Measurements from ENCODE around the gene FAM217B. TPM values are rescaled to one million over a fixed set of nuclear protein-coding genes. Genes with fewer than 3 reads are reported as not detected.

The FAM217B gene
- total RNA-seq, 1 donor from 2014 or later = 12.8 TPM

DNA sequence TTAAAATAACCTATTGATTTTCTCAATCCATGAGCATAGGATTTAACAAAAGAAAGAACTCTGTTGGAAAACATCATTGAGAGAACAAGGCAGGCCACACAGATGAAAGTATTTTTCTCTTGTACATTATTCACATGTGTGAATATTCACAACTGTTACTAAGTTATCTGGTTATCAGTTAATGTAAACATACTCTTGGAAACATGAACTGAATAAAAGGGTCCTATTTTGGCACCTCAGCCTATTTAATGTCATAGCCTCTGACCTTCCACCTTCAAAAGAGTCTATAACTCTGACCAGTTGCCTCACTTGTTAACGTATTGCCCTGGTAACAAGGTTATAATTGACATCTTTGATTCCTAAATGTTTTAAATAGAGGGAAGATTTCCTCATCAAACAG lies 14.8 kb upstream of the FAM217B start:
- TF ChIP-seq, protein P1, sequence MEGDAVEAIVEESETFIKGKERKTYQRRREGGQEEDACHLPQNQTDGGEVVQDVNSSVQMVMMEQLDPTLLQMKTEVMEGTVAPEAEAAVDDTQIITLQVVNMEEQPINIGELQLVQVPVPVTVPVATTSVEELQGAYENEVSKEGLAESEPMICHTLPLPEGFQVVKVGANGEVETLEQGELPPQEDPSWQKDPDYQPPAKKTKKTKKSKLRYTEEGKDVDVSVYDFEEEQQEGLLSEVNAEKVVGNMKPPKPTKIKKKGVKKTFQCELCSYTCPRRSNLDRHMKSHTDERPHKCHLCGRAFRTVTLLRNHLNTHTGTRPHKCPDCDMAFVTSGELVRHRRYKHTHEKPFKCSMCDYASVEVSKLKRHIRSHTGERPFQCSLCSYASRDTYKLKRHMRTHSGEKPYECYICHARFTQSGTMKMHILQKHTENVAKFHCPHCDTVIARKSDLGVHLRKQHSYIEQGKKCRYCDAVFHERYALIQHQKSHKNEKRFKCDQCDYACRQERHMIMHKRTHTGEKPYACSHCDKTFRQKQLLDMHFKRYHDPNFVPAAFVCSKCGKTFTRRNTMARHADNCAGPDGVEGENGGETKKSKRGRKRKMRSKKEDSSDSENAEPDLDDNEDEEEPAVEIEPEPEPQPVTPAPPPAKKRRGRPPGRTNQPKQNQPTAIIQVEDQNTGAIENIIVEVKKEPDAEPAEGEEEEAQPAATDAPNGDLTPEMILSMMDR (IDR thresholded peaks at IDR 0.05) = no peak
- TF ChIP-seq POLR2A (IDR thresholded peaks at IDR 0.05) = no peak
- TF ChIP-seq POLR2AphosphoS5 (IDR thresholded peaks at IDR 0.05; ENCODE audit: insufficient read depth in 1 of 2, low read depth in 1 of 2) = no peak
- Histone ChIP-seq H3K4me3 (no peak overlapping the region), H3K27ac (no peak overlapping the region), H3K36me3 (no peaks in the 10 kb centered on the region), H3K4me1 (no peaks in the 10 kb centered on the region), H3K27me3 (no peaks in the 10 kb centered on the region), H3K9me3 (no peaks in the 10 kb centered on the region)
- intact Hi-C loops (cut with DNase I) = no loop called here
- no peak for DNase-seq (ENCODE audit: extremely low spot score in 2 of 2)

DNA sequence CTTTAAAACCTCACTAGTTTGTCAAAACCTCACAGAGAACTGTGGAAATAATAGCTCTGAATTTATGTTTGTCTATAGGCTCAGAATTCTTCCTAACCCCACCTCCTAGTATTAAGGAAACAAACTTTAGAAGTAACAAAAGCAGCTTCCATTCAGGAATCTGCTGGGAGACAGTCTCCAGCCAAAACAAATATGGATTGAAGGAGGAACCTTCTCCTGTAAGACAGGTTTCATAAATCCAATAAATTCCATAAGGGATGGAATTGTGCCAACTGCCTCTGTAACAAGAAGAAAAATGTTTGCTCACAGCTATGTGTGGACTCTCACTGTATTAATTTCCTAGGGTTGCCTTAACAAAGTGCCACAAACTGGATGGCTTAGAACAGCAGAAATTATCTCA lies 14.3 kb upstream of the FAM217B start:
- DNase-seq (ENCODE audit: extremely low spot score in 2 of 2) = no peak

DNA sequence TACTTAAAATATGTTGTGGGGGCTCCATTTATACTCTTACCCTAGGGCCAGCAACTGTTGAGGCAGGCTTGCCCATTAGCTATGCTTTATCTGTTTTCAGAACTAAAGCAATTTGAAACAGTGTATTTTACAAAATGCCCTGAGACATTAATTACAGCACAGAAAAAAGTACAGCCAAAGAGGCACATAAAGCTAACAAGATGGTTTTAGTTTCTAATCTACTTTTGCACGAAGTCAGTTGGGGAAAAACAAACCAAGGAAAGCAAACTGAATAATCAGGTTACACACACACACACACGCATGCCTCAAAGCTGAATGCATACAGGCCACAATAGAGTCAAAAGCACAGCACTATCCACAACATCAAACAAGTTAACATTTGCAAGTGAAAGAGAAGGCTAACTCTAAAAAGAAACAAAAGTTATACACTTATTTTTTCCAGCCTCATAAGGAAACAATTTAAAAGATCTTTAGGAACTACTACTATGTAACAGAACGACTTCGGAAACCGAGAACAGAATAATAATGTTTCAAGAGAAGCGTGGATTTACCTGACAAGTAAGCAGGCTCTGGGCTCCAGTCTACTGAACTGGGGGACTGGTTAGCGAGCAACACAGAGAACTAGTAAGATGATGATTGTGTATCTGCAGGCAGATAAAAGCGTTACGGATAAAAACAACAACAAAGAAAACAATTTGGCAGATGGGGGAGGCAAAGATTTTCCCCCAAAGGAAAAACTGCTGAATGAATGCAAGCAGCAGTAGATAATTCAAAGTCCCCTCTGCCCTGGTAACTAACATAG lies 8.5 kb upstream of the FAM217B start:
- Histone ChIP-seq H3K27me3 (no peaks in the 10 kb centered on the region), H3K4me3 (no peak overlapping the region), H3K9me3 (no peaks in the 10 kb centered on the region), H3K4me1 (peaks cover 11% of the 10 kb centered on the region), H3K27ac (no peak overlapping the region), H3K36me3 (no peaks in the 10 kb centered on the region)
- intact Hi-C loops (cut with DNase I) = no loop called here
- DNase-seq (ENCODE audit: extremely low spot score in 2 of 2) = no peak
- TF ChIP-seq POLR2AphosphoS5 (IDR thresholded peaks at IDR 0.05; ENCODE audit: insufficient read depth in 1 of 2, low read depth in 1 of 2) = no peak
- TF ChIP-seq POLR2A (IDR thresholded peaks at IDR 0.05) = no peak
- TF ChIP-seq, protein P1 (IDR thresholded peaks at IDR 0.05) = no peak

More for the DNA sequence above, 14.3 kb upstream of the FAM217B start:
- Histone ChIP-seq H3K9me3 (no peaks in the 10 kb centered on the region), H3K4me1 (no peaks in the 10 kb centered on the region), H3K27ac (no peak overlapping the region), H3K4me3 (no peak overlapping the region), H3K36me3 (no peaks in the 10 kb centered on the region), H3K27me3 (no peaks in the 10 kb centered on the region)
- no peak for TF ChIP-seq POLR2A (IDR thresholded peaks at IDR 0.05)
- TF ChIP-seq POLR2AphosphoS5 (IDR thresholded peaks at IDR 0.05; ENCODE audit: insufficient read depth in 1 of 2, low read depth in 1 of 2) = no peak
- TF ChIP-seq, protein P1 (IDR thresholded peaks at IDR 0.05) = no peak
- intact Hi-C loops (cut with DNase I) = no loop called here

DNA sequence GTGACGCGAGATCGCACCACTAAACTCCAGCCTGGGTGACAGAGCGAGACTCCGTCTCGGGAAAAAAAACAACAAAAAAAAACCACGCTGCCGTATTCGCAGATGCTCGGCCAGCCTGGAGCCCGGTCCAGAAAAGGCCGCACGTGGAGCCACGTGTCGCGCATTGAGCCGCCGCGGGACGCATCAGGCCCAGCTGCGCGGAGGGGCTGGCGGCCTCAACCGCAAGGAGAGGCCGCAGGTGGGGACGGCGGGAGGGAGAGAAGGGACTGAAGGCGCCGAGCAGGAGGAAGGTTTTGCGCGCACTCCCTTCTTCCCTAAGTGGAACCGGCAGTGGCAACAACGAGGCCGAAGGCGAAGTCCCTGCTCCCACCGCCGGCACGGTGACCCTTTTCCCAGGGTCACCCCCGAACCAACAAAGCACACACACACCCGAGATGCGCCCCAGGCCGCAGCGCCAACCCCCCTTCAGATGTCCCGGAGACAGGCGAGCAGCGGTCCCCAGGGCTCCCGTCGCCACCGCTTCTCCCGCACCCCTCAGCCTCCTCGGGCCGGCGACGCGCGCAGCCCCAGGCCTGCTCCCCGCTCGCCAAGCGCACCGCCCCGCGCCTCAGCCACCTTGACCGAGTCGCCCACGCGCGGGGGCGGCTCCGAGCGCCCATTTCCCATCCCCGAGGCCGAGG lies 7.4 kb upstream of the FAM217B start:
- DNase-seq (ENCODE audit: extremely low spot score in 2 of 2) = no peak
- TF ChIP-seq, protein P1 (IDR thresholded peaks at IDR 0.05) = no peak
- TF ChIP-seq POLR2AphosphoS5 (IDR thresholded peaks at IDR 0.05; ENCODE audit: insufficient read depth in 1 of 2, low read depth in 1 of 2) = no peak
- Histone ChIP-seq H3K9me3 (no peaks in the 10 kb centered on the region), H3K27me3 (no peaks in the 10 kb centered on the region), H3K27ac (no peak overlapping the region), H3K4me1 (peaks cover 21% of the 10 kb centered on the region), H3K36me3 (no peaks in the 10 kb centered on the region), H3K4me3 (peak overlapping the region; percentile 61 to 65)
- intact Hi-C loops (cut with DNase I) = no loop called here
